NOMO-1 treated with dmso at 0.1 percent for 144 hours (cell line): ENCODE measurements around the gene ADPRM.

Experiments
- DNase-seq: peaks from one replicate; lab custom pipeline; 2025; ENCODE audit not compliant: unreplicated experiment; lab: John Stamatoyannopoulos, UW

The ADPRM gene

GRCh38 chr17:10738521-10739258 lies 41.3 kb downstream of the ADPRM start:
- DNase-seq = no peak

GRCh38 chr17:10739386-10739785 lies 42.0 kb downstream of the ADPRM start:
- no peak for DNase-seq

GRCh38 chr17:10741416-10742135 lies 44.2 kb downstream of the ADPRM start:
- DNase-seq = no peak

GRCh38 chr17:10742431-10742830 lies 45.0 kb downstream of the ADPRM start:
- DNase-seq = no peak

- DNase-seq = no peak
Measured at GRCh38 chr17:10743316-10744009, 46.1 kb downstream of the ADPRM start.

GRCh38 chr17:10744501-10745000 lies 47.2 kb downstream of the ADPRM start:
- DNase-seq = no peak

GRCh38 chr17:10745231-10745630 lies 47.8 kb downstream of the ADPRM start:
- DNase-seq = no peak

- no peak for DNase-seq
Measured at GRCh38 chr17:10748531-10749181, 51.3 kb downstream of the ADPRM start.

- DNase-seq = no peak
Measured at GRCh38 chr17:10750210-10750609, 52.8 kb downstream of the ADPRM start.

- no peak for DNase-seq
Measured at GRCh38 chr17:10751563-10751962, 54.2 kb downstream of the ADPRM start.

GRCh38 chr17:10752696-10753095 lies 55.3 kb downstream of the ADPRM start:
- no peak for DNase-seq

GRCh38 chr17:10754109-10754508 lies 56.7 kb downstream of the ADPRM start:
- DNase-seq = no peak

- DNase-seq = no peak
Measured at GRCh38 chr17:10754861-10755591, 57.6 kb downstream of the ADPRM start.

GRCh38 chr17:10755592-10756127 lies 58.3 kb downstream of the ADPRM start:
- no peak for DNase-seq

- no peak for DNase-seq
Measured at GRCh38 chr17:10756185-10756584, 58.8 kb downstream of the ADPRM start.

GRCh38 chr17:10756619-10757018 lies 59.2 kb downstream of the ADPRM start:
- DNase-seq = no peak

GRCh38 chr17:10757067-10757466 lies 59.7 kb downstream of the ADPRM start:
- DNase-seq = no peak

- DNase-seq = no peak
Measured at GRCh38 chr17:10757647-10758046, 60.3 kb downstream of the ADPRM start.

- no peak for DNase-seq
Measured at GRCh38 chr17:10758062-10758461, 60.7 kb downstream of the ADPRM start.
